Measurements from ENCODE around the gene NR4A2.

NR4A2 gene

DNA sequence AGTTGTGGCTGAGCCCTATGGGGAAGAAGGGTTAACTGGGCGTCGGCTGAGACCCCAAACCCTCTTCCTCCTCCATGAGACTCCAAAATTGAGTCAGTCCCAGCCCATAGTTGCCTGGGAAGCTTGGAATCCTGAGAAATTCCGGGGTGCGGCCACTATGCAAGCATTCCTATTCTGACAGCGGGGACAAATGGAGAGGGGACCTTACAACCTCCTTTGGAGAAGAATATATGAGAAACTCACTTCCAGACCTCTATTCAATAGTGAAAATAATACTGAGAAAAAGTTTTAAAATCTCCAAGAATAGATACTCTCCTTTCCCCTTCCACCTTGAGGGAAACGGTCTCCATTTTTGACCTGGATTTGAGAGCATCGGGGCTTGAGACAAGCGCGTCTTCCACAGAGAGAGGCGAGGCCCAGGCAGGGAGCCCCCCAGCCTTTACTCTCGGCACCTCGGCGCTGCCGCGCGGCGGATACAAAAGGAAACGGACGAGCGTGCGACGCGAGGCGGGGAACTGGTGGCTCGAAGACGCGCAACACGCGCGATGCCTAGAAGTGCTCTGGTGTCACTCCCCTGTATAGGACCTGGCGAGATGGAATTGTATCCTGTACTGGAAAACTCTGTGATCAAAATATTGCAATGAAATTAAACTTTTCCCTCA is 11.1 kb downstream of the NR4A2 start:
- TF ChIP-seq, protein P1, sequence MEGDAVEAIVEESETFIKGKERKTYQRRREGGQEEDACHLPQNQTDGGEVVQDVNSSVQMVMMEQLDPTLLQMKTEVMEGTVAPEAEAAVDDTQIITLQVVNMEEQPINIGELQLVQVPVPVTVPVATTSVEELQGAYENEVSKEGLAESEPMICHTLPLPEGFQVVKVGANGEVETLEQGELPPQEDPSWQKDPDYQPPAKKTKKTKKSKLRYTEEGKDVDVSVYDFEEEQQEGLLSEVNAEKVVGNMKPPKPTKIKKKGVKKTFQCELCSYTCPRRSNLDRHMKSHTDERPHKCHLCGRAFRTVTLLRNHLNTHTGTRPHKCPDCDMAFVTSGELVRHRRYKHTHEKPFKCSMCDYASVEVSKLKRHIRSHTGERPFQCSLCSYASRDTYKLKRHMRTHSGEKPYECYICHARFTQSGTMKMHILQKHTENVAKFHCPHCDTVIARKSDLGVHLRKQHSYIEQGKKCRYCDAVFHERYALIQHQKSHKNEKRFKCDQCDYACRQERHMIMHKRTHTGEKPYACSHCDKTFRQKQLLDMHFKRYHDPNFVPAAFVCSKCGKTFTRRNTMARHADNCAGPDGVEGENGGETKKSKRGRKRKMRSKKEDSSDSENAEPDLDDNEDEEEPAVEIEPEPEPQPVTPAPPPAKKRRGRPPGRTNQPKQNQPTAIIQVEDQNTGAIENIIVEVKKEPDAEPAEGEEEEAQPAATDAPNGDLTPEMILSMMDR (IDR thresholded peaks at IDR 0.05; ENCODE audit: low read length, missing control alignments) = no peak
- DNase-seq (ENCODE audit: low read depth) = peak; percentile 17
- peak overlapping the region; percentile 34 for H3K4me3 ChIP-seq (replicated peaks; ENCODE audit: low read depth, low read length)

DNA sequence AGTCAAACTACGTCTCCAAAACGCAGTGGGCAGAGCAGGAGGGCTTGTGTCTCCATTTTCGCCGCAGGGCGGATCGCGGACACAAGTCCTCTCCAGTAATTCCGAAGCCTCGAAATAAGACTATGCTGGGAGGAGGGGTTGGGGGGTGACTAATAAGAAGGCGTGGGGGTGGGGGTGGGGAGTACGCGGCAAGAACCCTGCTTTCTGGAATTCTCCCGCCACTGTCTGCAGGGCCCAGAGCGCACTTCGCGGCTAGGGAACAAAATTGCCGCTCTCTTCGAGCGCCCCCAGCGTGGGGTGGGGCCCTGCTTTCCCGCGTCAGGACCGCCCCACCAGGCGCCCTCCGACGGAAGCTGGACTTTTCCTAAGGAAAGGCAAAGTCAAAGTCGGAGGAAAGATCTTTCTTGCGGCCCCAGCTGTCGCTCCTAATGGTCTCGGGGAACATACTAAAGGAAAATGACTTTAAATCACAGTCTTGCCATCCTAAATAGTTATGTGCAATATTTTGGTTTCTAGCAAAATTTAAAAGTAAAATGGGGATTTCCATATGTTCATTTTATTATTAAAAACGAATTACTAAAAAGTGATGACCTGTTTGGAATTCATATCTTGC is 11.9 kb downstream of the NR4A2 start:
- peak overlapping the region; percentile 42 for H3K4me3 ChIP-seq (replicated peaks; ENCODE audit: low read depth, low read length)
- TF ChIP-seq, protein P1 (IDR thresholded peaks at IDR 0.05; ENCODE audit: low read length, missing control alignments) = no peak

DNA sequence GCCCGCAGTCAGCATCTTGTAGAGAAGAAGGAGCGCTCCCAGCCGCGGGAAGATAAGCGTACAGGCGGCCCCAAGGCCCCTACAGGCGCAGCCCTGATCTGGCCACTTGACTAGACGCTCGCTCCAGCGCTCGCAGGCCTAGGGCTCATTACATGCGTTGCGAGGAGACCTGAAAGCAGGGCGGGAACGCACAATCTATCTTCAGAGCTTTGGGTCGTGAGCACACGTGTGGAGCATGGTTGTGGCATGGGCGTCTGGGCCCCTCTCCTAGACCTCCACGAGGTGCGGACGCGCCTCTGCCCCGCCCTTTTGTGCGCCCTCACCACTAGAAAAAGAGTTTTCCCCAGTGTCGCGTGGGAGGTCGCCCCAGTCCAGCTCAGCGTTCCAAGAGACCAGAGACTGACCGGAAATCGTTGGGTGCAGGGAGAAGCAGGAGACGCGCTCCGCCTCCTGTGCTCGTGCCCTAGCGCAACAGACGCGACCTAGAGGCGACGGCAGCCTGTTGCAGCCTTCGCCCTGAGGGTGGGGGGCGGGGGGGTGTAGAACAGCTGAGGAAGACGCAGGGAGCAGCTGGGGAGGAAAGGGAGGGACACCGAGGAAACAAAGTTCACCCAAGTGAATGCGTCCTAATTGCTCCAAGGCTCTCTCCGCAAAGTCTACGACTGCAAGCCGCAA is 12.6 kb downstream of the NR4A2 start:
- peak; percentile 33 for DNase-seq (ENCODE audit: low read depth)
- H3K4me3 ChIP-seq (replicated peaks; ENCODE audit: low read depth, low read length) = peak overlapping the region; percentile 42
- TF ChIP-seq, protein P1 (IDR thresholded peaks at IDR 0.05; ENCODE audit: low read length, missing control alignments) = peak; percentile 17

More for the DNA sequence above, 11.9 kb downstream of the NR4A2 start:
- peak; percentile 39 for DNase-seq (ENCODE audit: low read depth)

DNA sequence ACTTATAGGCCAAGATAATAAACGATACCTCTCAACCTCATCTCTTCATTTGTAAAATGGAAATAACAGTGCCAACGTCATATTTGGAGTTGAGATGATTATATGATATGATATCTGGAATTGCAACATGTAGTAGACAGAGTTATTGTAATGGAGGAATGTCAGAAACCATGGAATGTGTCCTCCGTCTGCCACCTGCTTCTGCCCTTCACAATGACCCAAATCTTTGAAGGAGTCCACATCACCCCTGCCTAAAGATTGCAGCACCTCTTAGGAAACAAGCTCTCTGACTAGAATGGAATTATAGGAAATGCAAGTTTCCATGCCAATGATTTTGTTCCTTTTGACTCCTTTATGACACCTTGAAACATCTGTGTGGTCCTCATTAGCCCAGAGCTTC is 14.9 kb downstream of the NR4A2 start:
- TF ChIP-seq, protein P1 (IDR thresholded peaks at IDR 0.05; ENCODE audit: low read length, missing control alignments) = no peak
- no peak for DNase-seq (ENCODE audit: low read depth)
- H3K4me3 ChIP-seq (replicated peaks; ENCODE audit: low read depth, low read length) = no peak overlapping the region

DNA sequence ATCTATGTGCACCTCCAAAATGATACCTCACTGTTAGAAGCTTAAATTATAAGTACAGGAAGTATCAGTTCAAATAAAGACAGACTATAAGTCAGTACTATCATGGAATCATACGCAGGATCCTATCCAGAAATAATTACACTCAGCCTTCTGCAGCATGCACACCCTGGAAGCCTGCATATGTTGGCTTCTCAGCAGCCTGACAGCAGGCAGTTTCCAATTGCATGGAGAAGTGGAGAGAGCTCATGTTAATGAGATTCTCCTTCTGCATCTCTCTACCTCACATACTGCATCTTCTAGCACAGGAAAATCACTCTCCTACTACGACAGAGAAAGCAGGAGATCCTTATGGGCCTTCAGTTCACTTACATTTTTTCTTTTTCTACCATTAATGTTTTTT is 20.5 kb downstream of the NR4A2 start:
- no peak overlapping the region for H3K4me3 ChIP-seq (replicated peaks; ENCODE audit: low read depth, low read length)
- TF ChIP-seq, protein P1 (IDR thresholded peaks at IDR 0.05; ENCODE audit: low read length, missing control alignments) = no peak
- DNase-seq (ENCODE audit: low read depth) = no peak

DNA sequence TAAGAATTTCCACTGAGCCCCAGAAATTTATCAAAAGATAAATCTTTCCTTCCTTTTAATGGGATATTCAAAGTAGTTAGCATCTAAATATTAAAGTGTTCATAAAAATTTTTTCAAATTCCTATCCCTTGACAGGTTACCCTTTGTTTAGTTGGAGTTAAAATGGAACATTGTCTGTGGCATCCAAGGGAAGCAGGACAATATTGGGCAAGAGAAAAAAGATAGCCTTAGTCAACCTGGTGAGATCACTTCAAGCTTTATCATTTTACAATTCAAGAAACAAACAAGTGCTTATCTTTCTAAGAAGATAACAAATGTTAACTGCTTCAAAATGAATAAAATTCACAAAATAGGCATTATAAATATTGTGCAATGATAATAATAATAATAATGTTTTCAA is 21.7 kb downstream of the NR4A2 start:
- TF ChIP-seq, protein P1 (IDR thresholded peaks at IDR 0.05; ENCODE audit: low read length, missing control alignments) = no peak
- H3K4me3 ChIP-seq (replicated peaks; ENCODE audit: low read depth, low read length) = no peak overlapping the region
- DNase-seq (ENCODE audit: low read depth) = no peak
